Spinal cord (tissue), 10 donors: ENCODE data around the gene SLC10A6. TPM values are rescaled to one million over a fixed set of nuclear protein-coding genes. Genes with fewer than 3 reads are reported as not detected.
A peak's percentile ranks its signal among the peaks of the same experiment; 100 is the strongest.
"Not testable (repeated sequence)": the region's sequence is repeated elsewhere in the genome, so short reads cannot be mapped to it uniquely, and the experiment has no call there.

Source experiments
- DNase-seq, 6 donors: peaks; one replicate each; pipeline versions ENCODE4 v3.0.0 to v3.0.0-alpha.2; 2013 to 2015; ENCODE audit warnings: low spot score in 6 of 6, low read depth in 4 of 6
- H3K27ac ChIP-seq: one replicate; pipeline ENCODE4 v1.5.1; 2013; ENCODE audit warnings: low read depth, low read length, control low read depth
- H3K27me3 ChIP-seq: one replicate; pipeline ENCODE4 v1.6.1; 2013; ENCODE audit warnings: low read length; ENCODE audit not compliant: control insufficient read depth, insufficient read depth
- H3K36me3 ChIP-seq: one replicate; pipeline ENCODE4 v1.6.1; 2013; ENCODE audit warnings: low read length; ENCODE audit not compliant: control insufficient read depth, insufficient read depth
- H3K4me1 ChIP-seq: one replicate; pipeline ENCODE4 v1.6.1; 2013; ENCODE audit warnings: low read length; ENCODE audit not compliant: control insufficient read depth, insufficient read depth
- H3K4me3 ChIP-seq: one replicate; pipeline ENCODE4 v1.5.1; 2013; ENCODE audit warnings: low read depth, low read length, control low read depth
- H3K9me3 ChIP-seq: one replicate; pipeline ENCODE4 v1.6.1; 2013; ENCODE audit warnings: low read length; ENCODE audit not compliant: control insufficient read depth, insufficient read depth
- WGBS: methylation state at CpG from one replicate; pipeline ENCODE4 v1.1.5; 2013; ENCODE audit warnings: missing lambda C conversion rate; ENCODE audit not compliant: insufficient coverage; 5-methylcytosine and 5-hydroxymethylcytosine counted together
- polyA plus RNA-seq, 2 donors: library from polyadenylated mRNA; unstranded; fragments of 120-200 nt; gene quantifications; one replicate each; pipeline ENCODE4 v1.2.1, GENCODE V29; 2013; ENCODE audit not compliant: insufficient read length in 2 of 2
- total RNA-seq, 2 donors: library from RNA; depleted of rRNA in 1 of 2; stranded (reverse); fragments of 120-200 nt in 1 of 2; fragments of >200 nt in 1 of 2; gene quantifications; one replicate each; pipeline versions ENCODE4 v1.2.3 to v1.2.4, GENCODE V29; 2013 to 2014
- donor health status: healthy.

SLC10A6 gene
- total and polyA plus RNA-seq, 4 donors, result 0.11 to 0.79 (median 0.66) TPM; not detected in 1

DNA sequence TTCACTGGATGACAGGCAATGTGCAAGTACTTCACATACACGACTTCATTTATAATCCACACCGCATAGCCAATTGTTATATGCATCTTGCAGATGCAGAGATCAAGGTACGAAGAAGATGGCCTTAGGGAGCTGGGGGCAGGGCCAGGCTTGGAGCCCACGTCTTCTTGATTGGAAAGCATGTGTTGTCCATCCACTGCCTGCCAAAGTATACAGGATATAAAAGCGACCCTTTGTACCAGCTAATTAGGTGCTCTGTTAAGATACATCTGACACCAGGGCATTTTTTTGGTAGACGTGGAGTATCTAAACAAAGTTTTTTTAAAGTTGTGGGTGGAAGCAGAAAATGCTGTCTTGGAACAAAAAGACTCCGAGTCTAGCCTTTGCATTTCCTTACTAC is 41.6 kb upstream of the SLC10A6 start:
- Histone ChIP-seq H3K27me3 (no peaks in the 10 kb centered on the region), H3K36me3 (no peaks in the 10 kb centered on the region), H3K27ac (no peak overlapping the region), H3K9me3 (no peaks in the 10 kb centered on the region), H3K4me3 (no peak overlapping the region), H3K4me1 (peaks cover 12% of the 10 kb centered on the region)
- DNase-seq, result peak in 1 of 6 donors; percentile 26
- 60% methylated on average over 1 of the region's 7 CpGs for WGBS

- no peak for DNase-seq
- Histone ChIP-seq H3K27me3 (no peaks in the 10 kb centered on the region), H3K4me3 (no peak overlapping the region), H3K27ac (no peak overlapping the region), H3K4me1 (no peaks in the 10 kb centered on the region), H3K36me3 (no peaks in the 10 kb centered on the region), H3K9me3 (peaks cover 4% of the 10 kb centered on the region)
- no CpG with 5 or more reads among the region's 1 CpG for WGBS
Observed at GRCh38 chr4:86879641-86880040, 30.5 kb upstream of the SLC10A6 start.

DNA sequence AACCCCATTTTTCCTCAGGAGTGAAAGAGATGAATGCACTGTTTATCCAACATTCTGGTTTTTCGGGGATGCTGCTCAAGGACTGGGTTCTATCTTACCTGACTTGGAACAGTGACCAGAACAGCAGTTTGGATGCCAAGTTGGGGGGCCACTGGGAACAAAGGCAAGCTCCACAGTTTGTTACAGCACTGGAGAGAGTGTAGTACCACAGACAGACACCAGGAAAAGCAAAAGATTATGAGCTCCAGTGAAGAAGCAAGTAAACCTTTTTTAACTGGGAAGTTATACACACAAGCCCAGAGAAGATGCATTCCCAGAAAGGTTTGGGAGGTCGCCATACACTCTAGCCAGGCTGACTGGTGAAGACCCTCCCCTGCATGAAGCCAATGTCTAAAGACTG is 29.5 kb upstream of the SLC10A6 start:
- Histone ChIP-seq H3K4me3 (no peak overlapping the region), H3K36me3 (no peaks in the 10 kb centered on the region), H3K27ac (no peak overlapping the region), H3K27me3 (no peaks in the 10 kb centered on the region), H3K4me1 (no peaks in the 10 kb centered on the region), H3K9me3 (peaks cover 4% of the 10 kb centered on the region)
- DNase-seq, result no peak
- no CpG with 5 or more reads among the region's 2 CpGs for WGBS

DNA sequence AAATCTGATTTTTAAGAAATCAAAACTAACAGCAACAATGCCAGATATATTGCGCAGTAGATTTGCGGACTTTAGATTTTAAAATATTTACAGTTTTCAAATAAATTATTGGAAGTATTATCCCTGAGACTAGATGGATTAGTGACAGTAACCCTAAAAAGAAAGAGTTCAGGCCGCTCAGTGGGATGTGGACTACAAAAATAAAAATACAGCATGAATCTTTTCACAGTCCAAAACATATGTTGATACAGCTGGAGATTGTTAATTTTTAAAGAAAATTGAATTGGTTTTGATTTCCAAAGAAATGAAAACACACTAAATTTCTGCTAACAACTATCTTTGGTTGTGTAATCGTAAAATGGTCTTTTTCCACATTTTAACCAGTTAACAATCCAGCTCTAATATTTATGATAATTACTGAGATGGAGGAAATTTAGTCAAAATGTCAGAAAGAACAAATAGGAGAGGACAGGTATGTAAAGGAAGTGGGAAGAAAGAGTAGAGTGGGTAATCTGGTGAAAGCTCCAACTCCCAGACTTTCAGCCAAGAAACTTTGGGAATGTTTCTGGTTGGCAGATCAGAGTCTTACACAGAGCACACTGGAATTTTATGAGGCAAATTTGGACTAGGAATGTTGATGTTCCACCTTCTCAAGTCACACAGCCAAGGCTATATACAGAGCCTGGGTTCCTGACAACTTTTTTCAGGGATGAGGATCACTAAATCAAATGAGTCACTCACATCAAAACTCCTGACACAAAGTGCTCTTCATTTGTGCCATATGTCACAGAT is 27.9 kb upstream of the SLC10A6 start:
- Histone ChIP-seq H3K27ac (no peak overlapping the region), H3K9me3 (peaks cover 4% of the 10 kb centered on the region), H3K4me1 (no peaks in the 10 kb centered on the region), H3K27me3 (no peaks in the 10 kb centered on the region), H3K36me3 (no peaks in the 10 kb centered on the region), H3K4me3 (no peak overlapping the region)
- DNase-seq, result peak in 1 of 6 donors; percentile 31
- no CpG with 5 or more reads among the region's 4 CpGs for WGBS

DNA sequence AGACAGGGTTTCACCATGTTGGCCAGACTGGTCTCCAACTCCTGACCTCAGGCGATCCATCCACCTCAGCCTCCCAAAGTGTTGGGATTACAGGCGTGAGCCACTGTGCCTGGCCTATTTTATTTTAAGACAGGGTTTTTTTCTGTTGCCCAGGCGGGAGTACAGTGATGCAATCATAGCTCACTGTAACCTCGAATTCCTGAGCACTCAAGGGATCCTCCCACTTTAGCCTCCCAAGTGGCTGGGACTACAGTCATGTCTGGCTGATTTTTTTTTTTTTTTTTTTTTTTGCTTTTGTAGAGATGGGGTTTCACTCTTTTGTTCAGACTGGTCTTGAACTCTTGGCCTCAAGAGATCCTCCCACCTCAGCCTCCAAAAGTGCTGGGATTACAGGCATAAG is 26.3 kb upstream of the SLC10A6 start:
- not testable (repeated sequence) for H3K27ac ChIP-seq, H3K4me1 ChIP-seq, H3K36me3 ChIP-seq, H3K4me3 ChIP-seq, H3K27me3 ChIP-seq, H3K9me3 ChIP-seq, DNase-seq
- 90% methylated on average over 2 of the region's 4 CpGs for WGBS

- no peak overlapping the region for H3K27ac ChIP-seq
- 84% methylated on average over 3 of the region's 4 CpGs for WGBS
- H3K27me3 ChIP-seq, result no peaks in the 10 kb centered on the region
Observed at GRCh38 chr4:86872135-86872534, 23.0 kb upstream of the SLC10A6 start.

GRCh38 chr4:86870442-86871069 is 21.4 kb upstream of the SLC10A6 start:
- no peaks in the 10 kb centered on the region for H3K36me3 ChIP-seq
- DNase-seq, result no peak
- H3K4me3 ChIP-seq, result no peak overlapping the region
- no peaks in the 10 kb centered on the region for H3K4me1 ChIP-seq
- H3K27me3 ChIP-seq, result no peaks in the 10 kb centered on the region
- H3K9me3 ChIP-seq, result no peaks in the 10 kb centered on the region
- H3K27ac ChIP-seq, result no peak overlapping the region
- WGBS, result 81% methylated on average over 7 of the region's 9 CpGs

More at GRCh38 chr4:86872135-86872534, 23.0 kb upstream of the SLC10A6 start:
- Histone ChIP-seq H3K4me1 (no peaks in the 10 kb centered on the region), H3K36me3 (no peaks in the 10 kb centered on the region), H3K9me3 (no peaks in the 10 kb centered on the region), H3K4me3 (no peak overlapping the region)
- peak in 1 of 6 donors; percentile 4 for DNase-seq

GRCh38 chr4:86857341-86858052 is 8.3 kb upstream of the SLC10A6 start:
- H3K4me1 ChIP-seq, result no peaks in the 10 kb centered on the region
- H3K36me3 ChIP-seq, result no peaks in the 10 kb centered on the region
- H3K27me3 ChIP-seq, result no peaks in the 10 kb centered on the region
- 56% methylated on average over 5 of the region's 8 CpGs for WGBS
- no peaks in the 10 kb centered on the region for H3K9me3 ChIP-seq
- no peak for DNase-seq
- H3K4me3 ChIP-seq, result no peak overlapping the region
- H3K27ac ChIP-seq, result no peak overlapping the region

DNA sequence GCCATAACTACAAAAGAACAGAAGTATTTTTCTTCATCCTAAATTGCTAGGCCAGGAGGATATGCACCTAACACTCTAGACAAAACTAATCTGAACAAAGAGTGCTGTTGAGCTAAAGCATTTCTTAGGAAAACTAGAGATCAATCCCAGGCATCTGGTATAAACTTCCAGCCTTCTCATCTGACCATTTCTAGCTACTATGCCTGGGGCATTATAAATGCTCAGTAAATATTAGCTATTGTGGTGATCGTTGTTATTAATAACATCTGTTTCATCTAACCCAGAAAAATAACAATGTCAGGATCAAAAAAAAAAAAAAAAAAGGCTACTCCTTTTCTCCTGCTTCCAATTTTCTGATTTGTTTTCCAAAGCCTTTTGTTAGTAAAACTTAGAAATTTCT is 7.7 kb upstream of the SLC10A6 start:
- Histone ChIP-seq H3K4me1 (no peaks in the 10 kb centered on the region), H3K4me3 (no peak overlapping the region), H3K36me3 (no peaks in the 10 kb centered on the region), H3K27me3 (no peaks in the 10 kb centered on the region), H3K9me3 (no peaks in the 10 kb centered on the region), H3K27ac (no peak overlapping the region)
- no peak for DNase-seq
- WGBS, result no CpG with 5 or more reads among the region's 1 CpG
